OCI-LY7 (cell line): ENCODE data around the gene ZBTB20. TPM values are rescaled to one million over a fixed set of nuclear protein-coding genes. Genes with fewer than 3 reads are reported as not detected.

ENCODE experiments used
- BruUV-seq: library from RNA; stranded (reverse); fragments of 400-500 nt; replicated peaks from 2 replicates; lab custom pipeline; 2021; lab: Mats Ljungman, UMichigan
- CTCF ChIA-PET: fragments of 300-600 bp; sonication (Branson Sonifier 250); formaldehyde crosslinking; loops from one replicate; lab custom pipeline; 2022; ENCODE audit warnings: antibody characterized with exemption; ENCODE audit not compliant: unreplicated experiment; lab: Charles Lee
- POLR2A ChIA-PET: fragments of 300-600 bp; sonication (Branson Sonifier 250); formaldehyde crosslinking; loops from one replicate; lab custom pipeline; 2022; ENCODE audit warnings: antibody characterized with exemption; lab: Charles Lee
- DNase-seq: peaks from one replicate; pipeline ENCODE4 v3.0.0-alpha.2; 2015; ENCODE audit warnings: low spot score
- H2AFZ ChIP-seq: fragments of 200-600 bp; sonication (generic), shearing (Covaris generic); 2 replicates; pipeline ENCODE4 v1.6.1; 2014; ENCODE audit warnings: mild to moderate bottlenecking, antibody characterized with exemption, low read length, moderate library complexity
- H3K27ac ChIP-seq: fragments of 200-600 bp; sonication (generic); 2 replicates; pipeline ENCODE4 v1.5.1; 2014; ENCODE audit warnings: mixed run types, low read depth, mild to moderate bottlenecking, moderate library complexity, low read length, inconsistent platforms; ENCODE audit not compliant: poor library complexity, severe bottlenecking
- H3K36me3 ChIP-seq: fragments of 200-600 bp; sonication (generic); 2 replicates; pipeline ENCODE4 v1.6.1; 2014; ENCODE audit warnings: mild to moderate bottlenecking, antibody characterized with exemption, low read length, moderate library complexity, mixed read lengths; ENCODE audit not compliant: insufficient read depth
- H3K4me1 ChIP-seq: fragments of 200-600 bp; sonication (generic); 2 replicates; pipeline ENCODE4 v1.5.1; 2014; ENCODE audit warnings: mild to moderate bottlenecking, low read length; ENCODE audit not compliant: insufficient read depth, poor library complexity, severe bottlenecking
- H3K4me2 ChIP-seq: fragments of 200-600 bp; sonication (generic); 2 replicates; pipeline ENCODE4 v1.6.1; 2014; ENCODE audit warnings: mild to moderate bottlenecking, low read length
- H3K4me3 ChIP-seq: fragments of 200-600 bp; sonication (generic); 2 replicates; pipeline ENCODE4 v1.5.1; 2014; ENCODE audit warnings: mild to moderate bottlenecking, low read depth, low read length; ENCODE audit not compliant: poor library complexity, severe bottlenecking
- H3K79me2 ChIP-seq: fragments of 200-600 bp; sonication (generic); 2 replicates; pipeline ENCODE4 v1.6.1; 2016; ENCODE audit warnings: low read depth, mild to moderate bottlenecking, low read length, moderate library complexity, mixed read lengths; ENCODE audit not compliant: insufficient read depth
- H3K9me2 ChIP-seq: fragments of 200-600 bp; sonication (generic); 2 replicates; pipeline ENCODE4 v1.6.1; 2016; ENCODE audit warnings: mild to moderate bottlenecking, low read length, mixed read lengths; ENCODE audit not compliant: insufficient read depth
- H3K9me3 ChIP-seq: fragments of 200-600 bp; sonication (generic); 2 replicates; pipeline ENCODE4 v1.6.1; 2014; ENCODE audit warnings: mild to moderate bottlenecking, mixed run types, low read length, mixed read lengths
- H4K20me1 ChIP-seq: fragments of 200-600 bp; sonication (generic); 2 replicates; pipeline ENCODE4 v1.6.1; 2014; ENCODE audit warnings: mild to moderate bottlenecking, antibody characterized with exemption, low read length, moderate library complexity, mixed read lengths; ENCODE audit not compliant: insufficient read depth
- CTCF ChIP-seq: fragments of 200-600 bp; sonication (generic); conservative IDR thresholded peaks from 2 replicates; pipeline ENCODE4 v1.5.1; 2014; ENCODE audit warnings: mild to moderate bottlenecking, antibody characterized with exemption, low read length, moderate library complexity, mixed read lengths
- EZH2phosphoT487 ChIP-seq: fragments of 200-600 bp; sonication (generic); IDR thresholded peaks from 2 replicates; pipeline ENCODE4 v1.6.1; 2018; ENCODE audit warnings: low read depth, borderline replicate concordance, mild to moderate bottlenecking, mixed run types, antibody characterized with exemption, low read length, moderate library complexity, mixed read lengths
- intact Hi-C: fragments of 100-400 bp; cut with micrococcal nuclease; formaldehyde crosslinking; loops from one replicate; pipeline ENCODE4 v1.10.0; 2022; ENCODE audit not compliant: unreplicated experiment
- total RNA-seq, 2 experiments: library from RNA; depleted of rRNA in 1 of 2; stranded (reverse); fragments of >200 nt in 1 of 2; shearing (Covaris generic) in 1 of 2; gene quantifications; 2 replicates each; pipeline ENCODE4 v1.2.3, GENCODE V29; 2014 to 2022

ZBTB20 gene
- total RNA-seq, 2 experiments from 2014 or later = 5.5 to 11.8 TPM

DNA sequence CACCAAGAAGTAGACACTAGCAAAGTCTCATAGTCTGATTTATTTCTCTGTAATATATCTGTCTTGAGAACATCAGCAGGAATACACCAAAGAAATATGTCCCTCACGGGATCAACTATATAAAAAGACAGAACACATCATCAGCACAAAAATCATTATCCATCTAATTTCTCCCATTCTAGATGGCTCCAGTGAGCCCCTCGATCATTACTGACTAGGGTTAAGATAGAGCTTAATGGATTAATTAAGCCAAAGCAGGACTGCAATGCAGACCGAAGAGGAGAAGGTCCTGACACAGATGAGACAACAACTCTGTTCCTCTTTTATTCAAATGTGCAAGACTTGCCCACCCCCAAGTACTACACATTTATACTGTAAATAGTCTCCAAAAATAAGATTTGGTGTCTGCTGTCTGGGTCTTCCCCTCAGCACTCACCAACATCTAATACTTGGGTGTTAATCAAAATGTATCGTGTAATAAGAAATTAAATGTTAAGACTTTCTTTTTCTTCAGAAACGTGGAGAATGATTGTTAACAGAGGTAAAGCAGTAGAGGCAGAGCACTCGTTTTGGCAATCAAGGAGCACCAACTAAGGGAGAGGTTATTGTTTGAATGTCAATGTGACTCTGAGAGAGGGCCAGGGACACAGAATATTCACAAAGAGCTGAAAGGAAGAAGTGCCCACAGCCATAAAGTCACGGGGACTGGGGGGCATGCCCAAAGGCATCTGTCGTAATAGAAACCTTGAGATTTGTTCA, 719.6 kb downstream of the ZBTB20 start:
- Histone ChIP-seq H3K9me2 (no peaks in the 10 kb centered on the region), H3K4me3 (no peak overlapping the region), H4K20me1 (no peaks in the 10 kb centered on the region), H2AFZ (no peak overlapping the region), H3K27ac (no peak overlapping the region), H3K4me1 (peaks cover 11% of the 10 kb centered on the region), H3K36me3 (no peaks in the 10 kb centered on the region), H3K4me2 (0 out of 2 replicates have a peak overlapping the region, but pooled peaks have one; percentile 24), H3K9me3 (no peaks in the 10 kb centered on the region), H3K79me2 (no peaks in the 10 kb centered on the region)
- TF ChIP-seq EZH2phosphoT487 = no peak
- TF ChIP-seq CTCF = no peak
- intact Hi-C loops = no loop called here
- DNase-seq = no peak
- no TSS peak for BruUV-seq
- CTCF ChIA-PET = interaction anchor here (1.1 kb wide), 1 partner anchor 22 kb away, joined by 4 read pairs; no protein-coding TSS in a partner anchor
- POLR2A ChIA-PET = interaction anchor here (0.7 to 1.4 kb wide), 3 partner anchors 14 to 210 kb away, joined by 3 to 4 read pairs (median 3); no protein-coding TSS in a partner anchor

DNA sequence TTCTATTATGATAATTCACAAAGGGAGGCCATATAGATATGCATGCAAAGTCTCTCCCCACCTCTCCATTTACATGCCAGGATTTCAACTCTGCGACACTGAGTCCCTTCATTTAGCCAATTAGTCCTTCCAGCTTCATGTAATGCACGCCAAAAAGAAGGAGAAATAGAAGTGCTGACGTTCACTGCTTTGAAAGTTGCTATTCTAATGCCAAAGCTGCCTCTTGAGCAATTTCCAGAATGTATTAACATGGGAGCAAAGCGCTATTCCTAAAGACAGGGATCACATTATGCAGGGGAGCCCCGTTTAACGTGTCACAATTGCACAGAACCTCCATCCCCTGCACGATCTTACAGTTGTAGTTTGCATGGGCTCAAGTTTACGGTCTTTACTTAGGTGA, 722.8 kb downstream of the ZBTB20 start:
- no peaks in the 10 kb centered on the region for H3K36me3 ChIP-seq
- no TSS peak for BruUV-seq

More for the DNA sequence above, 722.8 kb downstream of the ZBTB20 start:
- Histone ChIP-seq H2AFZ (no peak overlapping the region), H4K20me1 (no peaks in the 10 kb centered on the region), H3K4me2 (no peak overlapping the region), H3K9me3 (no peaks in the 10 kb centered on the region), H3K4me1 (peaks cover 11% of the 10 kb centered on the region), H3K4me3 (no peak overlapping the region), H3K9me2 (no peaks in the 10 kb centered on the region), H3K79me2 (no peaks in the 10 kb centered on the region), H3K27ac (no peak overlapping the region)
- TF ChIP-seq CTCF (no peak), EZH2phosphoT487 (no peak)
- ChIA-PET CTCF (no interaction called here), POLR2A (interaction anchor here (2.2 kb wide), 1 partner anchor 26 kb away, joined by 9 read pairs; no protein-coding TSS in a partner anchor)
- no peak for DNase-seq
- intact Hi-C loops = no loop called here
